Fibroblast of lung (primary cell): ENCODE measurements around the gene GDI2. TPM values are rescaled to one million over a fixed set of nuclear protein-coding genes. Genes with fewer than 3 reads are reported as not detected.

Experiments used
- DNase-seq, 2 donors: peaks; one replicate each; pipeline versions ENCODE4 v3.0.0 to v3.0.0-alpha.2; 2010; ENCODE audit warnings: low read depth in 2 of 2
- H2AFZ ChIP-seq: 2 replicates; pipeline ENCODE4 v1.5.1; 2012; ENCODE audit warnings: low read length, control low read depth, inconsistent platforms
- H3K27ac ChIP-seq: 2 replicates; pipeline ENCODE4 v1.5.1; 2011; ENCODE audit warnings: low read length, control low read depth; ENCODE audit not compliant: insufficient read depth
- H3K27me3 ChIP-seq: 2 replicates; pipeline ENCODE4 v1.5.1; 2011; ENCODE audit warnings: mild to moderate bottlenecking, low read length; ENCODE audit not compliant: control insufficient read depth, insufficient read depth
- H3K36me3 ChIP-seq: 2 replicates; pipeline ENCODE4 v1.5.1; 2011; ENCODE audit warnings: low read length; ENCODE audit not compliant: control insufficient read depth, insufficient read depth
- H3K4me1 ChIP-seq: 2 replicates; pipeline ENCODE4 v1.5.1; 2011; ENCODE audit warnings: low read length; ENCODE audit not compliant: control insufficient read depth, insufficient read depth; ENCODE audit errors: extremely low read depth
- H3K4me2 ChIP-seq: 2 replicates; pipeline ENCODE4 v1.5.1; 2011; ENCODE audit warnings: low read length, control low read depth; ENCODE audit not compliant: insufficient read depth; ENCODE audit errors: extremely low read depth
- H3K4me3 ChIP-seq, 4 experiments: fragments of 200-600 bp in 1 of 4; sonication (generic) in 1 of 4; replicated peaks in 1 of 4; 2 replicates each; pipeline ENCODE4 v1.5.1; 2011 to 2016; ENCODE audit warnings: low read length in 4 of 4, low read depth in 3 of 4, mild to moderate bottlenecking in 3 of 4, control low read depth in 2 of 4, inconsistent platforms in 1 of 4, mixed read lengths in 1 of 4; ENCODE audit not compliant: insufficient read depth in 1 of 4; ENCODE audit errors: control extremely low read depth in 1 of 4
- H3K79me2 ChIP-seq: 2 replicates; pipeline ENCODE4 v1.5.1; 2012; ENCODE audit warnings: mild to moderate bottlenecking, low read length, inconsistent platforms; ENCODE audit not compliant: control insufficient read depth, insufficient read depth
- H3K9ac ChIP-seq: 2 replicates; pipeline ENCODE4 v1.5.1; 2011; ENCODE audit warnings: mild to moderate bottlenecking, low read length, control low read depth; ENCODE audit not compliant: insufficient read depth
- H3K9me3 ChIP-seq: 2 replicates; pipeline ENCODE4 v1.5.1; 2012; ENCODE audit warnings: low read depth, low read length; ENCODE audit not compliant: control insufficient read depth, insufficient read depth
- H4K20me1 ChIP-seq: 2 replicates; pipeline ENCODE4 v1.5.1; 2011; ENCODE audit warnings: low read length; ENCODE audit not compliant: control insufficient read depth, insufficient read depth; ENCODE audit errors: extremely low read depth
- CTCF ChIP-seq, 2 donors: IDR thresholded peaks in 1 of 2; conservative IDR thresholded peaks in 1 of 2; 1 replicate in 1 of 2; 2 replicates in 1 of 2; pipeline ENCODE4 v1.5.1; 2011 to 2012; ENCODE audit warnings: low read length in 2 of 2, control low read depth in 1 of 2, inconsistent platforms in 1 of 2, low read depth in 1 of 2, mild to moderate bottlenecking in 1 of 2
- EZH2 ChIP-seq: IDR thresholded peaks from 2 replicates; pipeline ENCODE4 v1.5.1; 2012; ENCODE audit warnings: low read length, control low read depth, mild to moderate bottlenecking; ENCODE audit errors: missing control alignments
- polyA plus RNA-seq, 2 donors: library from polyadenylated mRNA; depleted of rRNA in 1 of 2; stranded (reverse) in 1 of 2; unstranded in 1 of 2; fragments of >200 nt; gene quantifications; 2 replicates each; pipeline ENCODE4 v1.2.1, GENCODE V29; 2011 to 2012; ENCODE audit warnings: missing spikeins in 1 of 2
- total RNA-seq: library from RNA; depleted of rRNA; stranded (reverse); fragments of >200 nt; gene quantifications from 2 replicates; pipeline ENCODE4 v1.2.1, GENCODE V29; 2014

Gene GDI2
- total and polyA plus RNA-seq, 2 donors (not counting 1 experiment from before 2014, with no cell fraction given), result 287 to 483 TPM

DNA sequence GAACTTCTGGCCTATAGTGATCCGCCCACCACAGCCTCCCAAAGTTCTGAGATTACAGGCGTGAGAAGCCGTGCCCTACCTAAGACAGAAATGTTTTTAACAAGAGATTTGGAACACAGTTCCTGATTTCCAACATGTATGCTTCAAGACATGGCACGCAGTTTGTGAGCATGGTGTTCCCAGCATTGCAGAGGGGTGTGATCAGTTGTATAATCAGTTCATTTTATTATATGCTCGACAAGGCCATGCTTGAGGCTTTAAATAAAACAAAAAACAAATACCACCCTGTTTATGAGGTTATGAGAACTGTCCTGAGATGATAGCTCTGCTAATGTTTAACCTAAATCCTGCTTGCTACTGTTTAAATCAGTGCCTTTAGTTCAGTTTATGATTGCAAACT lies 68.4 kb downstream of the GDI2 start:
- no peak overlapping the region for H3K27ac ChIP-seq
- no peak for DNase-seq
- H3K9ac ChIP-seq, result no peak overlapping the region
- H3K4me2 ChIP-seq, result no peak overlapping the region
- no peaks in the 10 kb centered on the region for H3K27me3 ChIP-seq
- no peak for TF ChIP-seq CTCF (conservative IDR thresholded peaks at IDR 0.05 in 1 of 2, IDR thresholded peaks at IDR 0.05 in 1 of 2; ENCODE audit: low read depth in 1 of 2, low read length in 2 of 2)
- TF ChIP-seq EZH2, result no peak
- no peaks in the 10 kb centered on the region for H3K4me1 ChIP-seq
- no peak overlapping the region for H3K4me3 ChIP-seq
- H3K9me3 ChIP-seq, result no peaks in the 10 kb centered on the region
- no peak overlapping the region for H2AFZ ChIP-seq
- H3K36me3 ChIP-seq, result peaks cover 14% of the 10 kb centered on the region
- H4K20me1 ChIP-seq, result no peaks in the 10 kb centered on the region
- H3K79me2 ChIP-seq, result no peaks in the 10 kb centered on the region

DNA sequence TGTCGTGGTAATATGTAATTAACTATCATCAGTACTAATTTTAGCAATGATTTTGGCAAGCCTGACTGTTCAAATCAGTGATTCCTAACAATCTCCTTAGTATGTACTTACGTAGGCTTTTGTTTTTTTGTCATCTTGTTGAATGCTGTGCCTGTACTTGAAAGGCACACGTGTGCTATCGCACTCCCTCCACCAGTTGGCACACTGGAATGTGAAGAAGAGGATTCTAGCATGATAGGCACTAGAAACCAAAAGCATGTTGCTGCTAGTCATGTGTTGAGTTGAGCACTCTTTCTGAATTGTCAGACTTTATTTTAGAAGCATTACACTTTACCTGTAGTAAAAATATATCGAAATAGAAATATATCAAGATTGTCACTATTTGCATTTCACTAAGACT lies 69.5 kb downstream of the GDI2 start:
- Histone ChIP-seq H2AFZ (no peak overlapping the region), H3K9me3 (no peaks in the 10 kb centered on the region), H3K27ac (no peak overlapping the region), H3K9ac (no peak overlapping the region), H3K4me3 (no peak overlapping the region), H3K36me3 (peaks cover 10% of the 10 kb centered on the region), H3K79me2 (no peaks in the 10 kb centered on the region), H4K20me1 (no peaks in the 10 kb centered on the region), H3K4me2 (no peak overlapping the region), H3K27me3 (no peaks in the 10 kb centered on the region), H3K4me1 (no peaks in the 10 kb centered on the region)
- no peak for DNase-seq
- TF ChIP-seq CTCF (conservative IDR thresholded peaks at IDR 0.05 in 1 of 2, IDR thresholded peaks at IDR 0.05 in 1 of 2; ENCODE audit: low read depth in 1 of 2, low read length in 2 of 2) (no peak), EZH2 (no peak)

DNA sequence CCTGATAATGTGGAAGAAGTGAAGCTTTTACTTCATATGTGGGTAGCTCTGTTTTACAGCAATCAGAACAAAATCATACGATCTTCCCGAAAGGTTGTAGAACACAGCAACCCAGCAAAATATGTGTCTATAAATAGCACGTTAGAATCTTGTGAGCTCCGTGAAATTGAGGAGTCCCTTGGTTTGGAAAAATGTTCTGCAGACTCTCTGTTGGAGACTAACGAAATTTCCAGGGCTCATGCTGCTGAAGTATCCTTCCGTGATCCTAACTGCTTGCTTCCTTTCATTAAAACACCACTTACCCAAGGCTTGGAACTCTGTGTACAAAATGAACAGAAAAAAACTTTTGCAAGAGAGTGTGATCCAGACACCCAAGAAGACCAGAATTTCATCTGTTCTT lies 71.1 kb downstream of the GDI2 start:
- H3K4me3 ChIP-seq, result no peak overlapping the region
- H3K27ac ChIP-seq, result no peak overlapping the region
- H3K9me3 ChIP-seq, result no peaks in the 10 kb centered on the region
- no peaks in the 10 kb centered on the region for H3K27me3 ChIP-seq
- TF ChIP-seq CTCF (conservative IDR thresholded peaks at IDR 0.05 in 1 of 2, IDR thresholded peaks at IDR 0.05 in 1 of 2; ENCODE audit: low read depth in 1 of 2, low read length in 2 of 2), result no peak
- TF ChIP-seq EZH2, result no peak
- no peak for DNase-seq
- H2AFZ ChIP-seq, result no peak overlapping the region
- peaks cover 10% of the 10 kb centered on the region for H3K36me3 ChIP-seq
- no peaks in the 10 kb centered on the region for H3K79me2 ChIP-seq
- no peaks in the 10 kb centered on the region for H3K4me1 ChIP-seq
- no peak overlapping the region for H3K4me2 ChIP-seq
- H3K9ac ChIP-seq, result no peak overlapping the region
- H4K20me1 ChIP-seq, result no peaks in the 10 kb centered on the region
